Stimulated activated CD8-positive, alpha-beta memory T cell treated with anti-CD3 and anti-CD28 coated beads, Interleukin-4, amount 100 ng/mL, for 4 hours (primary cell): ENCODE results near the gene INPP4A.

Source experiments
- DNase-seq, 2 donors: peaks; one replicate each; pipeline ENCODE4 v3.0.0-alpha.2; 2020; ENCODE audit warnings: low read depth in 2 of 2, low spot score in 1 of 2

INPP4A gene

GRCh38 chr2:98474979-98475632, 30.4 kb downstream of the INPP4A start:
- no peak for DNase-seq

- DNase-seq: no peak
These were observed 31.7 kb downstream of the INPP4A start for GRCh38 chr2:98476192-98476868.

GRCh38 chr2:98477036-98477435, 32.4 kb downstream of the INPP4A start:
- DNase-seq: no peak

GRCh38 chr2:98477506-98477905, 32.8 kb downstream of the INPP4A start:
- DNase-seq: no peak

- no peak for DNase-seq
These were observed 33.5 kb downstream of the INPP4A start for GRCh38 chr2:98478088-98478551.

GRCh38 chr2:98478907-98479306, 34.2 kb downstream of the INPP4A start:
- no peak for DNase-seq

GRCh38 chr2:98479371-98479770, 34.7 kb downstream of the INPP4A start:
- no peak for DNase-seq

- no peak for DNase-seq
These were observed 35.4 kb downstream of the INPP4A start for GRCh38 chr2:98479959-98480524.

- DNase-seq: no peak
These were observed 35.9 kb downstream of the INPP4A start for GRCh38 chr2:98480598-98480997.

GRCh38 chr2:98482362-98482761, 37.7 kb downstream of the INPP4A start:
- DNase-seq: no peak

- no peak for DNase-seq
These were observed 38.7 kb downstream of the INPP4A start for GRCh38 chr2:98483257-98483861.

GRCh38 chr2:98484121-98484557, 39.5 kb downstream of the INPP4A start:
- DNase-seq: no peak

GRCh38 chr2:98484652-98485452, 40.2 kb downstream of the INPP4A start:
- DNase-seq: no peak

GRCh38 chr2:98485453-98485755, 40.7 kb downstream of the INPP4A start:
- no peak for DNase-seq

GRCh38 chr2:98486374-98486981, 41.8 kb downstream of the INPP4A start:
- DNase-seq: no peak

- DNase-seq: no peak
These were observed 42.6 kb downstream of the INPP4A start for GRCh38 chr2:98487101-98487805.

- DNase-seq: no peak
These were observed 43.1 kb downstream of the INPP4A start for GRCh38 chr2:98487806-98488189.

GRCh38 chr2:98488252-98488651, 43.6 kb downstream of the INPP4A start:
- no peak for DNase-seq

- DNase-seq: no peak
These were observed 44.8 kb downstream of the INPP4A start for GRCh38 chr2:98489486-98489885.
